ENCODE data around the gene TALDO1.
A peak's percentile ranks its signal among the peaks of the same experiment; 100 is the strongest.

Gene TALDO1

DNA sequence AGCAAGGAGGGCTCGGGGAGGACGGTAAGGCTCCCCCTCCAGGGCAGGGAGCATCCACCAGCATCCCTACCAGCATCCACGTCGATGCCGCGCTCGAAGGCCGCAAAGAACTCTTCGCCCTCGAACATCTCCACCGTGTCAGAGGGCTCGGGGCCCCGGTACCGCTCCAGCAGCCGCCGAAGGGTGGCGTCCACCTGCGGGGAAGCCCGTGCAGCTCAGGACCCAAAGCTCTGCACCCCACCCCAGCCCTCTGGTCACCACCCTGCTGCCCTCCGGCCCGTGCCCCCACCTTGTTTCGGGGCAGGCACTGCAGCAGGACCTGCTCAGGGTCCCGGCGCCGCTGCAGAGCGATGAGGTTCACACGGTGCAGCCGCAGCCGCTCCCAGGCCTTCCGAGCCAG lies 53.2 kb downstream of the TALDO1 start:
- DNase-seq (ENCODE audit: low spot score in 2 of 2) = no peak
- no peak for ATAC-seq (replicated peaks; ENCODE audit: extremely low read depth, poor library complexity, severe bottlenecking)
- no peaks in the 10 kb centered on the region for H3K9me3 Mint-ChIP-seq
- peaks cover 15% of the 10 kb centered on the region for H3K4me1 Mint-ChIP-seq
- H3K36me3 Mint-ChIP-seq (ENCODE audit: insufficient read depth) = peaks cover 11% of the 10 kb centered on the region
- H3K27ac Mint-ChIP-seq (ENCODE audit: low read depth) = no peak overlapping the region
- H3K27me3 Mint-ChIP-seq = no peaks in the 10 kb centered on the region
- no peak overlapping the region for H3K4me3 Mint-ChIP-seq

DNA sequence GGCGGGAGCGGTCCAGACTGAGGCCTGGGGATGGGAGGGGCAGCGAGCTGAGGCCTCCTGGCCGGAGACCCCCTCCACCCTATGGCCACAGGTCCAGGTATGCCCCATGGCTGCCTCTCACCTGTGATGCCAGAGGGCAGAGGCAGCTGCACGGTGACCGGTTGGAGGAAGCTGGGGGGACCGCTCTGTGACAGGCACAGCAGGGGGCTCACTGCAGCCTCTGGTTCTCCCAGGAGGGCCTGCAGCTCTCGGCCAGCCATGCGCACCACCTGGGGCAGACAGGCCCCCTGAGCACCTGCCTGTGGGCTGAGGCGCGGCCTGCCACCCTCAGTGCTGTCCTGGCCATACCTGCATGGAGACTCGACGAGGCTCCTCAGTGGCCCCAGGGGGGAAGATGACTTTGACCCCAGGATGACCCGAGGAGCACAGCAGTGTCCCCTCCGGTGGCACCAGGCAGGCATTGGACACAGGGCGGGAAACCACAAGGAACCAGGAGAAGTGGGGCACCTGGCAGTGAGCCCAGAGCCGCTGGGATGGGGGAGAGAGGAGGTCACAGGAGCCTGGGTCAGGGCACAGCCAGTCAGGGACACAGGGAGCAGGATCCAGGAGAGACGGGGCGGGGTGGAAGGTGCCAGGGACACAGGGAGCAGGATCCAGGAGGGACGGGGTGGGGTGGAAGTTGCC lies 54.0 kb downstream of the TALDO1 start:
- Mint-ChIP-seq H3K27me3 (no peaks in the 10 kb centered on the region), H3K27ac (ENCODE audit: low read depth) (no peak overlapping the region), H3K4me1 (peaks cover 10% of the 10 kb centered on the region), H3K36me3 (ENCODE audit: insufficient read depth) (peaks cover 8% of the 10 kb centered on the region), H3K9me3 (no peaks in the 10 kb centered on the region), H3K4me3 (no peak overlapping the region)
- DNase-seq (ENCODE audit: low spot score in 2 of 2) (no peak), ATAC-seq (replicated peaks; ENCODE audit: extremely low read depth, poor library complexity, severe bottlenecking) (no peak)

- no peaks in the 10 kb centered on the region for H3K27me3 Mint-ChIP-seq
- peaks cover 9% of the 10 kb centered on the region for H3K36me3 Mint-ChIP-seq (ENCODE audit: insufficient read depth)
These were observed 54.9 kb downstream of the TALDO1 start for GRCh38 chr11:802018-802617.

DNA sequence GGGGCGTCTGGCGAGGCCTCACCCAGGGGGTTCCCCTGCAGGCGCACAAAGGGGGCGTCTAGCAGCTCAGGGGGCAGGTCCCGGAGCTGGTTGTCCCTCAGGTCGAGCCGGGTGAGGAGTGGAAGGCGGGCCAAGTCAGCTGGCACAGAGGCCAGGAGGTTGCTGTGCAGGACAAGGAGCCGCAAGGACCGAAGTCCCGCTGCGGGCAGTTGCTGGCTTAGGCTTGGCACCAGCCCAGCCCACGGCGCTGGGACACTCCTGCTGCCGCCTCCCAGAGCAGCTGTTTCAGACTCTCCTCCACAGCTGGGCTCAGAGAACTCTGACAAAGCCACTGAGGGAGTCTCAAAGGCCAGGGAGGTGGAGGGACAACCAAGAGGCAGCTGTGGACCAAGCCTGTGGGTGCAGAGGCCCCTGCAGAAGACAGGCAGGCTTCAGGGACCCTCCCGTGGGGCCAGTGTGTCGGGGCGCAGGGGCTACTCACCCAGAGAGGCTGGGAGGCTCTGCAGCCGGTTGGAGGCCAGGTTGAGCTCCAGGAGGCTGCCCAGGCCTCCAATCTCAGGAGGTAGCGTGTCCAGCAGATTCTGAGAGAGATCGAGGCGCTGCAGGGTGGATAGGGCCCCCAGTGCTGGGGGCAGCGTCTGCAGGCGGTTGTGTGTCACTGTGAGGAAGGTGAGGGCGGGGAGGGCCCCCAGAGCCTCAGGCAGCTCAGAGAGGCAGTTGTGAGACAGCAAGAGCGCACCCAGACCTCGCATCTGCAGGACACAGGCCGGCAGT lies 55.6 kb downstream of the TALDO1 start:
- no peak for ATAC-seq (replicated peaks; ENCODE audit: extremely low read depth, poor library complexity, severe bottlenecking)
- no peak for DNase-seq (ENCODE audit: low spot score in 2 of 2)
- Mint-ChIP-seq H3K4me1 (peaks cover 3% of the 10 kb centered on the region), H3K9me3 (no peaks in the 10 kb centered on the region), H3K27ac (ENCODE audit: low read depth) (no peak overlapping the region), H3K27me3 (no peaks in the 10 kb centered on the region), H3K36me3 (ENCODE audit: insufficient read depth) (peaks cover 7% of the 10 kb centered on the region), H3K4me3 (peak overlapping the region; percentile 36)

More at GRCh38 chr11:802018-802617, 54.9 kb downstream of the TALDO1 start:
- Mint-ChIP-seq H3K9me3 (no peaks in the 10 kb centered on the region), H3K27ac (ENCODE audit: low read depth) (no peak overlapping the region), H3K4me3 (no peak overlapping the region), H3K4me1 (peaks cover 4% of the 10 kb centered on the region)
- ATAC-seq (replicated peaks; ENCODE audit: extremely low read depth, poor library complexity, severe bottlenecking) (no peak), DNase-seq (ENCODE audit: low spot score in 2 of 2) (no peak)

DNA sequence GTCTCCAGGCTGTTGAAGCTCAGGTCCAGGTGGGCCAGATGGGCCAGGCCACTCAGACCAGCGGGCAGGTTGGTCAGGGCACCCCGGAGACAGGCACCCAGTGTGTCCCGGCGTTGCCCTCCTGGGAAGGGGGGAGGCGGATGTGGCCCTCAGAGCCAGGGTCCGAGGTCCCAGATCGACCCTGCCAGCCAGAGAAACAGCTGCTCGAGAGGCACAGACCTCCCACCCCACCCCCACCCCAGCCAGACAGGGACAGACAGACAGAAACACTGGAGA lies 56.1 kb downstream of the TALDO1 start:
- Mint-ChIP-seq H3K36me3 (ENCODE audit: insufficient read depth) (peaks cover 7% of the 10 kb centered on the region), H3K27ac (ENCODE audit: low read depth) (no peak overlapping the region), H3K4me1 (peaks cover 7% of the 10 kb centered on the region), H3K9me3 (no peaks in the 10 kb centered on the region), H3K27me3 (no peaks in the 10 kb centered on the region), H3K4me3 (peak overlapping the region; percentile 76)
- DNase-seq (ENCODE audit: low spot score in 2 of 2) = no peak
- no peak for ATAC-seq (replicated peaks; ENCODE audit: extremely low read depth, poor library complexity, severe bottlenecking)

- H3K27ac Mint-ChIP-seq (ENCODE audit: low read depth) = no peak overlapping the region
- no peaks in the 10 kb centered on the region for H3K27me3 Mint-ChIP-seq
- H3K36me3 Mint-ChIP-seq (ENCODE audit: insufficient read depth) = peaks cover 10% of the 10 kb centered on the region
- ATAC-seq (replicated peaks; ENCODE audit: extremely low read depth, poor library complexity, severe bottlenecking) (no peak), DNase-seq (ENCODE audit: low spot score in 2 of 2) (no peak)
- H3K4me1 Mint-ChIP-seq = peaks cover 12% of the 10 kb centered on the region
- no peaks in the 10 kb centered on the region for H3K9me3 Mint-ChIP-seq
- peak overlapping the region; percentile 76 for H3K4me3 Mint-ChIP-seq
These were observed 56.7 kb downstream of the TALDO1 start for GRCh38 chr11:803770-804598.

DNA sequence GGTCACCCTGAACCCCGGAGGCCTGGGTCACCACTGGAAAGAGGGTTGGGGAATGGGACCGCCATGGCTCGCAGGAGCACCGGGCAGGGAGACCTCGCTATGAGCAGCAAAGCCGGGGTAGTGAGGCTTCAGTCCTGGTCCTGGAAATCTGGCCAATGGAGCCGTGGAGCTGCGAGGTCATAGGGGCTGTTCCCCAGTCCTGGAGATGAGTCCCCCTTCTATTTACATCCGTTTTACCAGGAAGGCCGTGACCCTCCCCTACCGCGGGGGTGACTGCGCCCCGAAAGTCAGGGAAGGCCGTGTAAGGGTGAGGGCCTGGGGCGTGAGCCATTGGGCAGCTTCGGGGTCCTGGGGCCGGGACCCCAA lies 57.3 kb downstream of the TALDO1 start:
- H3K36me3 Mint-ChIP-seq (ENCODE audit: insufficient read depth) = peaks cover 16% of the 10 kb centered on the region
- peaks cover 14% of the 10 kb centered on the region for H3K4me1 Mint-ChIP-seq
- ATAC-seq (replicated peaks; ENCODE audit: extremely low read depth, poor library complexity, severe bottlenecking) (no peak), DNase-seq (ENCODE audit: low spot score in 2 of 2) (no peak)
- H3K9me3 Mint-ChIP-seq = no peaks in the 10 kb centered on the region
- peak overlapping the region; percentile 76 for H3K4me3 Mint-ChIP-seq
- H3K27ac Mint-ChIP-seq (ENCODE audit: low read depth) = no peak overlapping the region
- H3K27me3 Mint-ChIP-seq = no peaks in the 10 kb centered on the region

GRCh38 chr11:808427-809286 lies 61.4 kb downstream of the TALDO1 start:
- ATAC-seq (replicated peaks; ENCODE audit: extremely low read depth, poor library complexity, severe bottlenecking) (no peak), DNase-seq (ENCODE audit: low spot score in 2 of 2) (no peak)
- Mint-ChIP-seq H3K36me3 (ENCODE audit: insufficient read depth) (peaks cover 46% of the 10 kb centered on the region), H3K4me1 (peaks cover 35% of the 10 kb centered on the region), H3K9me3 (no peaks in the 10 kb centered on the region), H3K27me3 (no peaks in the 10 kb centered on the region), H3K4me3 (peak overlapping the region; percentile 89), H3K27ac (ENCODE audit: low read depth) (peak overlapping the region; percentile 95)

DNA sequence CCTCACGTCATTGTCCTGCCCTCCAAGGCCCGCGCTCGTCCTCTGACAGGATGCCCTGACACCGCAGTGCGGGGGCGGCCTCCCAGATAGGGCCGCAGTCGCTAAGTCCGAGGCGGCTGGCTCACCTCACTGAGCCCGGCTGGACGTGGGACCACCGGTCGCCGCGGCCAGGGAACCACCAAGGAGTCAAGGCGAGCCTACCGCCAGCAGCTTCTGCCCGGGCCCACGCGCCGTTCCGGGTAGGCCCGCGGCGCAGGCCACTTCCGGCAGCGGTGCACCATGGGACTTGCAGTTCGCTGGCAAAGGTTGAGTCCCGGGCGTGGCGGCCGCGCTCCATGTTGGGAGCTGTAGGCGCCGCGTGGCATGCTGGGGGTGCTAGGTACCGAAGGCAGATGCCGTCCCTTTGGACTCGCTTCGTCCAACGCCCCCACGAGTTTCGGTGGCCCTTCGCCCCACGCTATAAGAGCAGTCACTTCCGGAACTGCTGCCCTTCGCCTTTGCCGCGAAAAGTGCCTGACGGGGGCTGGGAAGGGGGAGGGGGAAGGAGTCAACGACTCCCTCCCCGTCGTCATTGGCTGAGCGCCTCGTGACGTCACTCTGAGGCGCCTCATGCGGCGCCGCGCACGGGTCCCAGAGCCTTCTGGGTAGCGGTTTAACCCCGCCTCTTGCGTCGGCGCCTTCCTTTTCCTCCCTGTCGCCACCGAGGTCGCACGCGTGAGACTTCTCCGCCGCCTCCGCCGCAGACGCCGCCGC lies 62.2 kb downstream of the TALDO1 start, which contains the start of gene RPLP2:
Gene RPLP2, plus strand, starts transcription at position 681 of the 753 bp plus-strand sequence. CDS start 268 bp downstream, outside the sequence.
- peaks cover 49% of the 10 kb centered on the region for H3K36me3 Mint-ChIP-seq (ENCODE audit: insufficient read depth)
- H3K4me3 Mint-ChIP-seq = peak within 1 kb of the TSS; percentile 89
- peak within 1 kb of the TSS; percentile 95 for H3K27ac Mint-ChIP-seq (ENCODE audit: low read depth)
- peaks cover 35% of the 10 kb centered on the region for H3K4me1 Mint-ChIP-seq
- H3K9me3 Mint-ChIP-seq = no peaks in the 10 kb centered on the region
- ATAC-seq (replicated peaks; ENCODE audit: extremely low read depth, poor library complexity, severe bottlenecking) (peak; percentile 89), DNase-seq (ENCODE audit: low spot score in 2 of 2) (peak; percentile 97)
- no peaks in the 10 kb centered on the region for H3K27me3 Mint-ChIP-seq

GRCh38 chr11:810040-810567 lies 62.8 kb downstream of the TALDO1 start:
- Mint-ChIP-seq H3K27me3 (no peaks in the 10 kb centered on the region), H3K27ac (ENCODE audit: low read depth) (peak overlapping the region; percentile 95), H3K9me3 (no peaks in the 10 kb centered on the region), H3K4me3 (peak overlapping the region; percentile 89), H3K36me3 (ENCODE audit: insufficient read depth) (peaks cover 50% of the 10 kb centered on the region), H3K4me1 (peaks cover 35% of the 10 kb centered on the region)
- DNase-seq (ENCODE audit: low spot score in 2 of 2) = no peak
- ATAC-seq (replicated peaks; ENCODE audit: extremely low read depth, poor library complexity, severe bottlenecking) = peak; percentile 20

All from central memory CD8-positive, alpha-beta T cell (primary cell).